ENCODE data around the gene SORCS1.

The SORCS1 gene

GRCh38 chr10:106761906-106762305 is 402.6 kb downstream of the SORCS1 start:
- no peaks in the 10 kb centered on the region for H3K79me2 ChIP-seq (ENCODE audit: low read length)
- H3K36me3 ChIP-seq (replicated peaks; ENCODE audit: insufficient read depth, low read length): no peaks in the 10 kb centered on the region
- H3K4me1 ChIP-seq (ENCODE audit: low read length): no peaks in the 10 kb centered on the region
- H3K4me2 ChIP-seq (ENCODE audit: low read depth, low read length): no peak overlapping the region
- H3K9ac ChIP-seq (ENCODE audit: low read length): no peak overlapping the region
- no peak for DNase-seq
- no peak overlapping the region for H2AFZ ChIP-seq (ENCODE audit: low read length)
- H3K9me2 ChIP-seq (replicated peaks; ENCODE audit: insufficient read depth, low read length): no peaks in the 10 kb centered on the region
- H3F3A ChIP-seq (ENCODE audit: insufficient read depth, low read length): no peaks in the 10 kb centered on the region
- H4K20me1 ChIP-seq (ENCODE audit: insufficient read depth, low read length): no peaks in the 10 kb centered on the region
- H3K27me3 ChIP-seq (replicated peaks; ENCODE audit: insufficient read depth, low read length): no peaks in the 10 kb centered on the region
- no peak overlapping the region for H3K27ac ChIP-seq (ENCODE audit: low read length)
- no peaks in the 10 kb centered on the region for H3K9me3 ChIP-seq (replicated peaks; ENCODE audit: insufficient read depth, low read length)
- H3K4me3 ChIP-seq (ENCODE audit: low read length): no peak overlapping the region
- TF ChIP-seq EZH2 (optimal IDR thresholded peaks at IDR 0.05; ENCODE audit: low read depth, low read length) (no peak), EZH2phosphoT487 (IDR thresholded peaks at IDR 0.05; ENCODE audit: low read length) (no peak), CTCF (IDR thresholded peaks at IDR 0.05; ENCODE audit: low read length) (no peak)

- Histone ChIP-seq H3K4me1 (ENCODE audit: low read length) (no peaks in the 10 kb centered on the region), H3K4me2 (ENCODE audit: low read depth, low read length) (no peak overlapping the region), H3K27me3 (replicated peaks; ENCODE audit: insufficient read depth, low read length) (no peaks in the 10 kb centered on the region), H3K36me3 (replicated peaks; ENCODE audit: insufficient read depth, low read length) (no peaks in the 10 kb centered on the region), H3K79me2 (ENCODE audit: low read length) (no peaks in the 10 kb centered on the region), H3K9ac (ENCODE audit: low read length) (no peak overlapping the region), H3K27ac (ENCODE audit: low read length) (no peak overlapping the region), H3K9me3 (replicated peaks; ENCODE audit: insufficient read depth, low read length) (no peaks in the 10 kb centered on the region), H2AFZ (ENCODE audit: low read length) (no peak overlapping the region), H3F3A (ENCODE audit: insufficient read depth, low read length) (no peaks in the 10 kb centered on the region), H3K9me2 (replicated peaks; ENCODE audit: insufficient read depth, low read length) (no peaks in the 10 kb centered on the region), H3K4me3 (ENCODE audit: low read length) (no peak overlapping the region), H4K20me1 (ENCODE audit: insufficient read depth, low read length) (no peaks in the 10 kb centered on the region)
- TF ChIP-seq EZH2phosphoT487 (IDR thresholded peaks at IDR 0.05; ENCODE audit: low read length): no peak
- TF ChIP-seq CTCF (IDR thresholded peaks at IDR 0.05; ENCODE audit: low read length): no peak
- no peak for TF ChIP-seq EZH2 (optimal IDR thresholded peaks at IDR 0.05; ENCODE audit: low read depth, low read length)
- DNase-seq: no peak
Measured at GRCh38 chr10:106757521-106757920, 407.0 kb downstream of the SORCS1 start.

DNA sequence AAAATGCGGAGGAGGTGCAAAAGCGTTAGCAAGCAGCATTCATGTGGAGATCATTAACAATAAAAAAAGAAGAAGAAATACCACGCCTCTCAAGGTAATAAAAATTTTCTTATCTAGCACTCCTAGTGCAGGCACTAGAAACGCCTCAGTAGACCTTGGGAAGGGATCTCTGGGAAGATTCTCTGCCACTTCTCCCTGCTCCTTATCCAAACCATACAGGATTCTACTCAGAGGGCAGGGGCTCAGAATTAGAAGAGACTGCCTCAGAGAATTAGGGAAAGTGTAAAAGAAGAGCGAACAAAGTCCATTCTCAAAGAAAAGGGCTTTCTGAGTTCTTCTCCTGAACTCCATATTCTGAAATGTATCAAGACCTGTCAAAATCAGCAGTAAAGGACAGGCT is 413.4 kb downstream of the SORCS1 start:
- no peak overlapping the region for H3K9ac ChIP-seq (ENCODE audit: low read length)
- no peak overlapping the region for H2AFZ ChIP-seq (ENCODE audit: low read length)
- no peak overlapping the region for H3K4me3 ChIP-seq (ENCODE audit: low read length)
- H3K79me2 ChIP-seq (ENCODE audit: low read length): no peaks in the 10 kb centered on the region
- no peaks in the 10 kb centered on the region for H3K27me3 ChIP-seq (replicated peaks; ENCODE audit: insufficient read depth, low read length)
- no peaks in the 10 kb centered on the region for H3K9me2 ChIP-seq (replicated peaks; ENCODE audit: insufficient read depth, low read length)
- no peak overlapping the region for H3K4me2 ChIP-seq (ENCODE audit: low read depth, low read length)
- no peaks in the 10 kb centered on the region for H3K4me1 ChIP-seq (ENCODE audit: low read length)
- DNase-seq: no peak
- H3F3A ChIP-seq (ENCODE audit: insufficient read depth, low read length): no peaks in the 10 kb centered on the region
- TF ChIP-seq EZH2 (optimal IDR thresholded peaks at IDR 0.05; ENCODE audit: low read depth, low read length) (no peak), CTCF (IDR thresholded peaks at IDR 0.05; ENCODE audit: low read length) (no peak), EZH2phosphoT487 (IDR thresholded peaks at IDR 0.05; ENCODE audit: low read length) (no peak)
- no peaks in the 10 kb centered on the region for H3K9me3 ChIP-seq (replicated peaks; ENCODE audit: insufficient read depth, low read length)
- H4K20me1 ChIP-seq (ENCODE audit: insufficient read depth, low read length): no peaks in the 10 kb centered on the region
- H3K36me3 ChIP-seq (replicated peaks; ENCODE audit: insufficient read depth, low read length): no peaks in the 10 kb centered on the region
- H3K27ac ChIP-seq (ENCODE audit: low read length): no peak overlapping the region
